Suprapubic skin (tissue), 4 donors: ENCODE measurements around the gene LY6G5C.

Source experiments
- CTCF ChIP-seq, 2 donors: fragments of 200-600 bp in 1 of 2; fragments of 450-650 bp in 1 of 2; sonication (generic) in 1 of 2; IDR thresholded peaks; one replicate each; pipeline ENCODE4 v1.5.1; 2016 to 2019; ENCODE audit warnings: antibody characterized with exemption in 2 of 2, mild to moderate bottlenecking in 1 of 2, moderate library complexity in 1 of 2
- POLR2A ChIP-seq, 2 donors: fragments of 450-650 bp; IDR thresholded peaks; one replicate each; pipeline ENCODE4 v1.6.1; 2017; ENCODE audit warnings: antibody characterized with exemption in 2 of 2, mild to moderate bottlenecking in 2 of 2, moderate library complexity in 2 of 2
- POLR2AphosphoS5 ChIP-seq, 3 donors: sonication (generic); formaldehyde crosslinking; IDR thresholded peaks; one replicate each; pipeline ENCODE4 v1.6.1; 2017; ENCODE audit warnings: antibody characterized with exemption in 3 of 3

- TF ChIP-seq CTCF (IDR thresholded peaks at IDR 0.05), result no peak
- TF ChIP-seq POLR2A (IDR thresholded peaks at IDR 0.05), result no peak
- no peak for TF ChIP-seq POLR2AphosphoS5 (IDR thresholded peaks at IDR 0.05)
These were observed 10.8 kb upstream of the LY6G5C start for GRCh38 chr6:31691564-31692108.
